Stimulated activated CD4-positive, alpha-beta T cell treated with anti-CD3 and anti-CD28 coated beads, TNF-alpha, amount 100 ng/mL, for 48 hours (primary cell): ENCODE data around the gene TTC38.
"Not testable (repeated sequence)": the region's sequence is repeated elsewhere in the genome, so short reads cannot be mapped to it uniquely, and the experiment has no call there.

ENCODE experiments used
- DNase-seq, 3 donors: peaks; one replicate each; pipeline ENCODE4 v3.0.0-alpha.2; 2020; ENCODE audit warnings: low read depth in 3 of 3

The TTC38 gene

DNA sequence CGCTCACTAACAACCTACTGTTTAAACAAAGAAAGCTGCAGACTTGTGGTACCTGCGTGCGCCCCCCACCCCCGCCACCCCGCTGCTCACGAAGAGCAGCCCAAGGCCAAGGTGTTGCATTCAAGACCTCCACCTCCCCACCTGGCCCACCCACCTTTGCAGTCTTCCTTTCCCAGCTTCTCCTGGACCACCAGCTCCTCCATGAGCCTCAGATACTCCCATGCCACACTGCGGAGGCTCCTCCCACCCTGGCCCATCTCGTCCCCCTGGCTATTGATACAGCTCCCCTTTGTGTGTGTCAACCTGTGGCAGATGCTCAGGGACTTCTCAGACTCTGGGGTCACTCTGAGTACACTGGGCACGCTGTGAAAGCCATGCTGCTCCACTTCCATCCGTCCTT, 21.6 kb upstream of the TTC38 start:
- no peak for DNase-seq

DNA sequence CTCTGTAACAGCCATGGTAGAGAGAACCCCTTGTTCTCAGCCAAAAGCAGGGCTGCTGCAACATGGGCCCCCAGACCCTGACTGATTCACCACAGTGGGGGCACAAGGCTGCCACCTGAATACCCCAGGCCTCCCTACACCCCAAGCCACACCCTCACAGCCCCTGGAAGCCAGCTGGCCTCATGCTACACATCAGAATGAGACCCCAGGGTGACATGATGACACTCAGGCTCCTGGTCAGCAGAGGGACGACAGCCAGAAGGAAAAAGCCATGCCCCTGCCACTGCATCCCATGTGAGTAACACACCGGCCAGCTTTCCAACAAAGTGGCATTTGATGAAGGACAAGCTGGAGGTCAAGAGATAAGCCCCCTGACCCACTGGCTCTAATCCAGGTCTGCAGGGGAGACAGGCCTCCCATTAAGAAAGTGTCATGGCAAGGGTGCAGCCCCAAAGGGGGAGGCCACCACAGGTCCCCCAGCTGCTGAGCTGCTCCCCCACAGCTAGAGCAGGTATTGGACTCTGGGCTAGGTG, 20.3 kb upstream of the TTC38 start:
- DNase-seq = no peak

DNA sequence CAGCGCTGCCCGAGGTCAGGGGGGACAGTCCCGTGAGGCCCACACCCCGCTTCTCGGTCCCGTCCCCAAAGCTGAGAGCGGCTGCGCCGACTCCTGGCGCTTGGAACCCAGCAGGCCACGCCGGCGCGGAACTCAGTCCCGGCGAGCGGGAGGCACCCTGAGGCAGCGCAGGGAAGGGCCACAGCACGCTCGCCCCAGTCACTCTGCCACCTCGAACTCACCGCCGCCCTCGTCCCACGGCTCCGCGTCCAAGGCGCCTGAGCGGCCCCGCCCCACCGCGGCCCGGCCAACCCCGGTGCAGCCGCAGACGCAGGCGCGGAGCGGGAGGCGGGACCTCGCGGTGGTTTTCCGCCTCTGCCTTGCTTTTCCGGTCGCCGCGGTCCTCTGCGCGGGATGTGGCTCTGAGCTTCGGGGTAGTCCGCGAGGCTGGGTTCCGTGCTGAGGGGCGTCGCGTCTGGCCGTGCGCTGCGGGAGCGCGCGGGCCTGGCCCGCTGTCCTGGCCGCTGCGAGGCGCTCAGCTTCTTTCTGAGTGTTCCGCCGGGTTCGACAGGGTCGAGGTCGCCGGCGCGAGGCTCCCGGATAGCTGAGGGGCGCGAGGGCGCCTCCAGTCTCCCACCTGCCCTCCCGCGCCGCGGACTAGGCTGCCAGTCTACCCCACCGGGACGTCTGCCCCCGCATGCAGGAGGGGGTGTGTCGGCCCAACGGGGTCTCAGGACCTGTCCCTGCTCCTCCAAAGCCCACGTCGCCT, 17.6 kb upstream of the TTC38 start, which contains the start of gene CDPF1:
TSS of gene CDPF1 (minus strand) at position 259 of the 748 bp plus-strand sequence. CDS start 2,009 bp downstream, outside the sequence.
- DNase-seq = peak; percentile 75 to 90 (median 77)

DNA sequence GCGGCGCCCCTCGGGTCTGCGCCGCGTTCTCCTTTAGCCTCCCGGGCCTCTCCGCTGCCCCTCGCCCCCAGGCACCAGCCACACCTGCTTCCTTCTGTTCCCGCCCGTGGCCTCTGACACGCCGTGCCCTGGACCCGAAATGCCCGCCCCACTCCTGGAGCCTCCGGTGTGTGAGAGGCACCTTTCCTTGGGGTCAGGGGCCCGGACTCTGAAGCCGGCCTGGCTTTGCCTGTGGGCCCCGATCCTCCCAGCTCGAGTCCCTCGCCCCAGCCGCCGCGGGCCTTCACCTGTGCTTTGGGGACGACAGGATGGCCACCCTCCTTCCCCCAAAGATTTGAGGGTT, 17.1 kb upstream of the TTC38 start:
- DNase-seq = no peak

DNA sequence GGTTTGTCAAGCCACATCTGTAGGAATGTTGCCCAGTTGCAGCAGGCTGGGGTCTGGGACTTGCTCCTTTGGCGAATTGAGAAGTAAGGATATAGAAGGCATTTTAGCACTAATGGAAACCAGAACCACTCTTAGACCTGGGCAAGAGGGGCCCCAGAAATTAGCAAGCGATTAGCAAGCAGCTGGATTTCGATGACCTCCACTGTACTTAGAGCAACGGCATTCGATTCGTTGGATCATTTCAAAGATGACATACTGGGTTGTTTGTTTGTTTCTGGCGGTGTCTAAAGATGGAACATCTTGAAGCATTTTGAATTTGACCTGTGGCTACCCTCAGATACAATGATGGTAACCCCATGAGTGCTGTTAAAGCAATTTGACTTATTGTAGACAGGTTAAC, 16.5 kb upstream of the TTC38 start:
- DNase-seq = no peak

DNA sequence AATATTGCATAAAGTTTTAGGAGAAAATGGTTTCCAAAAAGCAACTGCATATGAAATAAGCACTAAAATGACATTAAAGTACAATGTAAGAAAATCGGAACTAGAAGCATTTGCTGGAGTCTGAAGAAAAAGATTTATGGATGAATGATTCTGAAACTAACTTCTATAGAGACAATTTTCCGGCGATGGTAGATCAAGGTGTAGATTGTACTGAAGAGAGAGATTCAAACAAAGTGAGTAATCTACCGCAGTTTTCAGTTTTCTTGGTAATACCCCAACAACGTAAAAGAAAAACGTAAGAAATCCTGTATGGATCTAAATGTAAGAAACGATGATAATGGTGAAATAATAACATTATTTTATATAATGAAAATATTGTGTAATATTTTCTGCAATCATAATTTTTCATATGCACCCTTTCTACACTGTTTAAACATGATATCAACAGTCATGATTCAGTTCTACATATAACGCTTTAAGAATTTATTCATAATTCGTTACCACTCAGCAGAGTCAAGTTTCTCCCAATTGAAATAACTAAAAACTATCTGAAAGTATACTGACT, 15.9 kb upstream of the TTC38 start:
- DNase-seq = no peak

DNA sequence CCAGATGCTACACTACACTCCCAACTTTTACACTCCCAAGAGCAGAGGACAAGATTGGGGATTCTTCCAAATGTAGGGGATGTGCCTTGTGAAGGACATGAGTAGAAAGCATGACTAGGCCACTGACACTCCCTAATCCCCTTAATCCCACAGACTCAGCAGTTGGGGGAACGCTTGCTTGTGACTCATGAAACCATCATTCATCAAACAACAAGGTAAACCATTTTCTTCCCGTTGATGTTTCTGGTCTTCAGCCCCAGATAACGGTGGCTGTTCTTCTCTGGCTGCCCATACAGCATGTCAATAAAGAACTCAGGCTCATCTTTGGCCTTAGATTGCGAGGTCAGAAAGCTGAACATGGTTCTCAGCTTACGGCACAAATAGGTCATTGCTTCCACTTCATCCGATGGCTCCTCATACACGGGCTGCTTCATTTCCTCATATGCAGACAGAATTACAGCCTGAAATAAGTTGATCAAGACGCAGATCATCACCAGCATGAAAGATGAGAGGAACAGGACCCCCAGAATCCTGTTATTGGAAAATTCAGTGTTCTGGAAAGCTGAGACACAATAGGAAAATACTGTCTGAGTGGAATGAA, 11.3 kb upstream of the TTC38 start:
- DNase-seq = no peak

DNA sequence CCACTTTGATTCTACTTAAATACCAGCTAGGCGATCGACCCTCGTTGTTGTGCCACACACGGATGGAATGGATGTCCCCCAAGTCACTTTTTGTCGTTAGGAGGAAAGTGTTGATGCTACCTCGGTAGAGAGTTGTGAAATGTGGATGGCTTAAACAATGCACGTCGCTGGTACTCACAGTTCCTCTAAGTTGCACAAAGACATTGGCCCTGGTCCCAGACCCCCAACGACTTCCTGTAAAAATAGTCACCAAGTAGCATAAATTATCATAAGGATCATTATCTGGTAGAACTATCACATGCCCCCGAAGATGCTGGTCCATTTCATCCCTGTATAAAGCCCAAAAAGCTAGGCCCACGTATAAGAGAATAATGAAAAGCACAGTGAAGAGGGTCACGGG, 8.4 kb upstream of the TTC38 start:
- DNase-seq = no peak

DNA sequence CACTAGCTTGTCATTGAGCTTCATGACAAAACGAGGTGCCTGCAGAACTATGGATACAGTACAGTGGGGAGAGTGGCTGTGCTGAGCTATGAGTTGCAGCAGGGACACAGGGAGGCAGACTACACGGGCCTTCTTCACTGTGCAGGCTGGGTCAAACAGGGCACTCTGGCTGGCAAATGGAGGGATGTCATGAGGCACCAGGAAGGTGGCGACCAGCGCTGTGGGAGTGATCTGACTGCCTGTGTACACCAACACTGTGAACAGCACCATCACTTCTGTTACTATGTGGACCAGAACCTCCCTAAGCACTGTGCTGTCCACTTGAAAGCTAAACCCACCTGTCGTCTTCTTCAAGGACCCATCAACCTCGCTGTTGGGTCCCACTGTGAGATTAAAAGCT, 7.8 kb upstream of the TTC38 start:
- DNase-seq = no peak

DNA sequence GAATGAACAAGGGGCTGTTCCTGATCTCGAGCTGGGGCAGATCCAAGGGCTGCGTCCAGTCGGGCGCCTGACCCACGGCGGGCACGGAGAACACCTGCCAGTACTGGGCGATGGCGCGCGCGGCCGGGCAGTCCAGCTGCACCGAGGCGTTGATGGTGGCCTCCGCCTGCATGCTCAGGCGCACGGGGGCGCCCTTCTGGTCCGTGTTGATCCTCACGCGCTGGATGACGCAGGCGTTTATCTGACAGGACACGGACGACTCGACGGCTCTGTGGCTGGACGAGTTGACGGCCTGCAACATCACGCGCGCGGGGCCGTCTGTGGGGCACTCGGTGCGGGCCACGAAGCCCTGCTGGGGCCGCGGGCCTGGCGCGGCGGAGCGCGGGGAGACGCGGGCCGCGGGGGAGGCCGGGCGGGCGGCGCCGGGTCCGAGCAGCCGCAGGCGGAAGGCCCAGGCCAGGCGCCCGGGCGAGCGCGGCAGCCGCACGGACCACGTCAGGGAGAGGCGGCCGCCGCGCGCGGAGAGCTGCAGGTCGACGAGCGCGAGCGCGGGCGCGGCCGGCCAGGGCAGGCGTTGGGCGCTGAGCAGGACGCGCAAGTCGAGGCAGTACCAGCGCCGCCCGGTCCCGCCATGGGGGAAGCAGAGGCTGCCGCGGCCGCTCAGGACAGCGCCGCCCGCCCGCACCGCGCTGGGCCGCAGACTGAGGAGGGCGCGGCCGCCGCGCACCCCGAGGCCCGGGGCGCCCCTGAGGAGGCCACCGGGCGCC, 5.2 kb upstream of the TTC38 start:
- DNase-seq = no peak

DNA sequence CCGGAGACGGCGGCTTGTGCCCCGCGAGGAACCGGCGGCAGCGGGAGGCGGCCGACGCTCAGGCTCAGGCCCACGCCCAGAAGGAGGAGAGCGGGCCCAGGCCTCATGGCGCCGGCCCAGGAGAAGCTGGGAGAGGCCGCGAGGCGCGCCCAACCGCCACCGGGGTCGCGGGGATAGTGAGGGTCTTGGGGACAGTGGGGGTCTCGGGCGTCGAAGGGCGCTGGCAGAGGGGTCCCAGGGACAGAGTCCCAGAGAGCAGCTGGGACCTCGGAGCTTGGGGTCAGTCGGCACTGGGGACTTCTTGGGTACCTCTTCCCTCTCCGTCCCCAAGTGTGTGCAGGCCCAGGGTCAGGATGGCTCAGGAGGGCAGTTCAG, 4.6 kb upstream of the TTC38 start, which contains the start of gene PKDREJ:
TSS of gene PKDREJ (minus strand) at position 128 of the 375 bp plus-strand sequence. CDS start at position 107, 21 bp downstream.
- no peak for DNase-seq

DNA sequence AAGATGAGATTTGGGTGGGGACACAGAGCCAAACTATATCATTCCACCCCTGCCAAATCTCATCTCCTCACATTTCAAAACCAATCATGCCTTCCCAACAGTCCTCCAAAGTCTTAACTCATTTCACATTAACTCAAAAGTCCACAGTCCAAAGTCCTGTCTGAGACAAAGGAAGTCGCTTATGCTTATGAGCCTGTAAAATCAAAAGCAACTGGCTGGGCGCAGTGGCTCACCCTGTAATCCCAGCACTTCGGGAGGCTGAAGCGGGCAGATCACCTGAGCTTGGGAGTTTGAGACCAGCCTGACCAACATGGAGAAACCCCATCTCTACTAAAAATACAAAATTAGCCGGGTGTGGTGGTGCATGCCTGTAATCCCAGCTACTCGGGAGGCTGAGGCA, 3.3 kb upstream of the TTC38 start:
- not testable (repeated sequence) for DNase-seq

DNA sequence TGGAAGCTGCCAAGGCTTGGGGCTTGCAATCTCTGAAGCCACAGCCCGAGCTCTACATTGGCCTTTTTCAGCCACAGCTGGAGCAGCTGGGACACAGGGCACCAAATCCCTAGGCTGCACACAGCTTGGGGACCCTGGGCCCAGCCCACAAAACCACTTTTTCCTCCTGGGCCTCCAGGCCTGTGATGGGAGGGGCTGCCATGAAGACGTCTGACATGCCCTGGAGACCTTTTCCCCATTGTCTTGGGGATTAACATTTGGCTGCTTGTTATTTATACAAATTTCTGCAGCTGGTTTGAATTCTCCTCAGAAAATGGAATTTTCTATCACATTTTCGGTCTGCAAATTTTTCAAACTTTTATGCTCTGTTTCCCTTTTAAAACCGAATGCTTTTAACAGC, 2.2 kb upstream of the TTC38 start:
- DNase-seq = not testable (repeated sequence)

DNA sequence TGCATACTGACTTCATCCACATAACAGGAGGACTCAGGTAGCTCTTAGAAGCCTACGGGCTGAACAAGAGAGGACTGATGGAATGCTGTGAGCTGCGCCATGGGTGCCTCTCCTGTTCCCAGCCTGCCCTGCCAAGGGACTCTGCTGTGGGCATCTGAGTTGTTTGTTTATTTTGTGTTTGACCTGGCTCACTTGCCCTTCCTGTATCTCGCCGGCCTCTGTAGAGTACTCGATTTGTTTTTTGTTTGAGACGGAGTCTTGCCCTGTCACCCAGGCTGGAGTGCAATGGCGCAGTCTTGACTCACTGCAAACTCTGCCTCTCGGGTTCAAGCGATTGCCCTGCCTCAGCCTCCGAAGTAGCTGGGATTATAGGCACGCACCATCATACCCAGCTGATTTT, 1.8 kb downstream of the TTC38 start:
- no peak for DNase-seq

DNA sequence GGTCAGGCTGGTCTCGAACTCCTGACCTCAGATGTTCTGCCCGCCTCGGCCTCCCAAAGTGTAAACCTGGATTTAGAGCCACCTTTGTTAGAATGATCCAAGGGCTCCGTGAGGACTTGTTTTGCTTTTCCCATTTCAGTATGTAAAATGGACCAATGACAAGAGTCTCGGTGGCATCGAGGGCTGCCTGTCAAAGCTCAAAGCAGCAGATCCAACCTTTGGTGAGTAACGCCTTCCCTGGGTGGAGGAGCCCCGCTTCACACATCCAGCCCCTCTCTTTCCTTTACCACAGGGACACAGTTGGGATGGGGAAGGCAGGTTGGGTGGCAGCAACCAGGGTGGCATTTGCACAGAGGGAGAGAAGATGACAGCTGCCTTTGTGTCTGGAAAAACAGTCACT, 4.4 kb downstream of the TTC38 start:
- no peak for DNase-seq

DNA sequence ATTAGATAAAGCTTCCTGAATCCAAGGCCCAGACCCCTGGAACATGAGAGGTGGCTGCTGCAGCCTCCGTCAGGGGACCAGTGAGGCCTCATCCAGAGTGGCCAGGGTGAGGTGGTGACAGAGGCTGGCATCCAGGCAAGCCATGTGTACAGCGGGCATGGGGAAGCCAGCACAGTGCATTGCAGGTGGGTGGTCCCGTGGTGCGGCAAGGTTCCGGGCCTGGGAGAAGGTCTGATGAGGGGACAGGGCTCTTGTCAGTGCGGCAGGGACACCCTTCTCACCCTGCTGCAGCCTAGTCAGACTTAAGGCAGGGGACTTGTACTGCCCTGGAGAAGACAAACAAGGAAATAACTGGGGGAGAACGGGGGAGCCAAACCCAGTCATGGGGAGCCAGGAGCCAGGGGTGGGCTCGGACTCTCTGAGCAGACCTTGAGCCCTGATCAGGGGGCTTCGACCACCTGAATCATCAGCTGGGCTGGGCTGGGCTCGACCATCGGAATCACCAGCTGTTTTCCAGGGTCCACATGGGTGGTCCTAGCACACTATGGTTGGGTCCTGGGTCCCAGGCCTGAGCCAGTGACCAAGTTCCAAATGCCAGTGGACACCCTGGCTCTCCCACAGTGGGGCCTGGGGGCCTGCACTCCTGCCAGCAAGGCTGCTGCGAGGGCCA, 5.1 kb downstream of the TTC38 start:
- no peak for DNase-seq

DNA sequence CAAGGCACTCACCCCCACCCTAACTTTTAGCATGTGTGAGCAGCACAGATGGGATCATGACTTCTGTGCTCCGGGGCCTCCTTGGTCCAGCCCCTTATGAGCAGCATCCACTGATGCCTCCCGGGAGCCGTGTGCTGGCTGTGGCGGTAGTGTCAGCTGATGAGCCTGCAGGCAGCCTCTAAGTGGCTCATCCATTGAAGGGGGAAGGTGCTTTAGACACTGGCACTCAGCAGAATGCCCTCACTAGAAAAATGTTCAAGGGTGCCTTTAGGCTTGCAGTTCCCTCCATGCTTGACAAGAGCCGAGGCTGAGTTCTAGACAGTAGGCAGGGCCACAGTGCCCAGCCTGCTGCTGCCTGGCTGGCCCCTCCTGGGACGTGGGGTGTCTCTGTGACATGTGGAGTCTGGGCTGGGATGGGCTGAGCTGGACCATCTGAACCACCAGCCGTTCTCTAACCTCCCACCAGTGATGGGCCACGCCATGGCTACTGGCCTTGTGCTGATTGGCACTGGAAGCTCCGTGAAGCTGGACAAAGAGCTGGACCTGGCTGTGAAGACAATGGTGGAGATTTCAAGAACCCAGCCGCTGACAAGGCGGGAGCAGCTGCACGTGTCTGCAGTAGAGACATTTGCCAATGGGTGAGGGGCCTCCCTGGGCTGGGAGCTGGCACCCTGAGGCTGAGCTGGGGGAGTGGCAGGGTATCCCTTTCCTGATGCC, 5.8 kb downstream of the TTC38 start:
- DNase-seq = no peak

DNA sequence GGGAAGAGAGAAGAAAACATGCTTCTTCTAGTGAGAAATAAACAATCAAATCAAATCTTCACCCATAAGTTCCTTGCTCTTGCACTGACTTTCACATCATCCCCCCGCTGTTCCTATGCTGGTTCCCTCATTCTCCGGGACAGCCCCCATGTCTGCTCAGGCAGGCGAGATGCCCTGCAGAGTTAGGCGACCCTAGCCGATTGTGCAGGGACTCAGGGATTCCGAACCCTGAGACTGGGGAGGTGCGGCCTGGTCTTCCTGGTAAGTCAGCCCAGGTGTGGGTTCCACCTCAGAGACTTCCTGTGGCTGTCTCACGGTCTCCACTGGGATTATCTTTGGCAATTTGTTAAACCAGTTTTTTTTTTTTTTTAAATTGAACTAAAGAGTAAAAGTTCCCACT, 6.6 kb downstream of the TTC38 start:
- no peak for DNase-seq

DNA sequence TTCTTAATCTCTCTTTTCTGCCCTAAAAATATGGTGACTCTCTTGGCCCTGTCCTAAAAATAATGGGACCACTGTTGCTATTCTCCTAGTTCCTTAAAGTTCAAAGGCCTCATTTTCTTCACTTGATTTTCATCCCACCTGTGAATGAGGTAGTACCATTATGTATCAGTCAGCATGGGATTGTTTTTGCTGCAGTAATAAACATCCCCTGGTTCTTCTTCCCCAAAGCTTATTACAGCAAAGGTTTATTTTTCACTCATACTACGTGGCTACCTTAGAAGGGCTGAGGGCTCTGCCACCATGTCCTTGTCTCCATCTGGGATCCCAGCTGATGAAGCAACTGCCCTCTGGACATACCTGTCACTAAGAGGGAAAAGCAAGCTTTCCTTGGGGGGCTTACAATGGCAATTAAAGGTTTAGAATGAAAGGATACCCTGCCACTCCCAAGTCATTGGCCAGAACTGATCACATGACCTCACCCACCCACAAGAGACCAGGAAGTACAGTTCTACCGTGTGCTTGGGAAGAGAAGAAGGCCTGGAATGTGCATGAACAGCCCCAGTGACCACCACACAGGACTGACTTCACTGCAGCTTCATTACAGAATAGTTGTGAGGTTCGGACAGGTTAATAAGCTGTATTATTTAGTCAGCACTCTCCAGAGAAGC, 7.8 kb downstream of the TTC38 start:
- DNase-seq = no peak

DNA sequence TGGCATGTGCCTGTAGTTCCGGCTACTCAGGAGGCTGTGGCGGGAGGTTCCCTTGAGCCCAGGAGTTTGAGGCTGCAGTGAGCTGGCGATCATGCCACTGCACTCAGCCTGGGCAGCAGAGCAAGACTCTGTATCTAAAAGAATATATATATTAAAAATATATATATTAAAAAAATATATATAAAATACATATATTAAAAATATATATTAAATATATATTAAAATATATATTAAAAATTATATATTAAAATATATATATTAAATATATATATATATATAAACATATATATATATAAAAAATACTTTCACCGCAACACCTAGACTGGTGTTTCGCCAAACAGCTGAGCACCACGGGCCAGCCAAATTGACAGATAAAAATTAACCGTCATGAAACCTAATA, 8.8 kb downstream of the TTC38 start:
- DNase-seq = no peak
